ENCODE data around the gene OR52N1.

GRCh38 chr11:5803982-5804381 is 12.9 kb upstream of the OR52N1 start:
- TF ChIP-seq EZH2 (IDR thresholded peaks at IDR 0.05; ENCODE audit: insufficient read depth, poor library complexity, severe bottlenecking), result no peak
- no peak for TF ChIP-seq EZH2phosphoT487 (IDR thresholded peaks at IDR 0.05; ENCODE audit: insufficient read depth, low read depth)

Data from GM23248 (cell line).